ENCODE results near the gene MRPL24. TPM values are rescaled to one million over a fixed set of nuclear protein-coding genes. Genes with fewer than 3 reads are reported as not detected.

The MRPL24 gene
- total RNA-seq, 4 donors from 2014 or later, result 22.9 to 55.6 (median 35.9) TPM

DNA sequence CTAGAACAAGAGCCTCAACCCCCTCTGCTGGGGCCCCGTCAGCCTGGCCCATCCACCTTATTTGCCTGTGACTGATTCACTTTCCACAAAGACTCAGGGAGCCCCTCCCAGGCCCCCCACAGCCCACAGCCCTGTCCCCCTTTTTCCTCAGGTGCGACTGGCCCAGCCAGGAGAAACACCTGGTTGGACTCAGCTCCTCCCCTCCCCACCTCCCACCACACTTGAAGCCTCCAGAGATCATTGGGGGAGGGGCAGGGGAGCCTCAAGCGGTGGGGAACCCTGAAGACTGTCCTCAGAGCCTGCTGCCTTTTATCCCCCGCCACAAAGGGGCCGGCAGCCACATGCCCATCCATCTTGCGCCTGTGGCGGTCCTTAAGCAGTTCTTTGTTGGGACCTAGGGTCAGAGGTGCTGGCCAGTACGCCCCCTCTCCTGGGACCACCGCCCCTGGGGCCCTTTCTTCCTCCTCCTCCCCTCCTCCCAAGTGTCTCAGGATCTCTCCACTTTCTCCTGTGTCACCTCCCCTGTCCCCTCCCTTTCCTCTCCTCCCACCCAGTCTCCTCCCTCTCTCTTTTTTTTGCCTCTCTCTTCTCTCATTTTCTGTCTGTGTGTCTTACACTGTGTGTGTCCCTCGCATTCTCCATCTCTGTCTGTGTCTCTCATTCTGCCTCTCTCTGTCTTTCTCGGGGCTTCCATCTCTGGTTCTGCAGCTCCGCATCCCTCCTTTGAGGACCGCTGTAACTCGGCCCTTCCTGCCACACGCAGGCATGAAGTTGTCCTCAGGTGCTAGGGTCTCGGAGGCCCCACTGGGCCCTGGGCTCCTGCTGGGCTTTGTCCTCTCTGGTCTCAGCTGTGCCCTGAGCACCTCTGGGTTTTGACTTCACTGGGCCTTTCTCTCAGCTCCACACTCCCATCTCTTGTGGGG, 47.7 kb downstream of the MRPL24 start:
- intact Hi-C loops (cut with DNase I), result no loop called here
- H3K4me3 ChIP-seq (replicated peaks in 1 of 3), result no peak overlapping the region
- no peaks in the 10 kb centered on the region for H3K36me3 ChIP-seq
- 36 to 40% methylated on average over 15 of the region's 16 CpGs for WGBS, 2 donors
- H3K4me1 ChIP-seq, result peaks cover 50 to 67% of the 10 kb centered on the region in 2 donors
- peak overlapping the region; percentile 74 to 82 (median 80) for H3K27ac ChIP-seq
- H3K27me3 ChIP-seq, result no peaks in the 10 kb centered on the region
- no peaks in the 10 kb centered on the region for H3K9me3 ChIP-seq
- peak; percentile 94 to 96 for DNase-seq
- TF ChIP-seq, protein P1, sequence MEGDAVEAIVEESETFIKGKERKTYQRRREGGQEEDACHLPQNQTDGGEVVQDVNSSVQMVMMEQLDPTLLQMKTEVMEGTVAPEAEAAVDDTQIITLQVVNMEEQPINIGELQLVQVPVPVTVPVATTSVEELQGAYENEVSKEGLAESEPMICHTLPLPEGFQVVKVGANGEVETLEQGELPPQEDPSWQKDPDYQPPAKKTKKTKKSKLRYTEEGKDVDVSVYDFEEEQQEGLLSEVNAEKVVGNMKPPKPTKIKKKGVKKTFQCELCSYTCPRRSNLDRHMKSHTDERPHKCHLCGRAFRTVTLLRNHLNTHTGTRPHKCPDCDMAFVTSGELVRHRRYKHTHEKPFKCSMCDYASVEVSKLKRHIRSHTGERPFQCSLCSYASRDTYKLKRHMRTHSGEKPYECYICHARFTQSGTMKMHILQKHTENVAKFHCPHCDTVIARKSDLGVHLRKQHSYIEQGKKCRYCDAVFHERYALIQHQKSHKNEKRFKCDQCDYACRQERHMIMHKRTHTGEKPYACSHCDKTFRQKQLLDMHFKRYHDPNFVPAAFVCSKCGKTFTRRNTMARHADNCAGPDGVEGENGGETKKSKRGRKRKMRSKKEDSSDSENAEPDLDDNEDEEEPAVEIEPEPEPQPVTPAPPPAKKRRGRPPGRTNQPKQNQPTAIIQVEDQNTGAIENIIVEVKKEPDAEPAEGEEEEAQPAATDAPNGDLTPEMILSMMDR (IDR thresholded peaks at IDR 0.05), result no peak
- TF ChIP-seq POLR2A (IDR thresholded peaks at IDR 0.05), result peak in 1 of 2 donors; percentile 18

DNA sequence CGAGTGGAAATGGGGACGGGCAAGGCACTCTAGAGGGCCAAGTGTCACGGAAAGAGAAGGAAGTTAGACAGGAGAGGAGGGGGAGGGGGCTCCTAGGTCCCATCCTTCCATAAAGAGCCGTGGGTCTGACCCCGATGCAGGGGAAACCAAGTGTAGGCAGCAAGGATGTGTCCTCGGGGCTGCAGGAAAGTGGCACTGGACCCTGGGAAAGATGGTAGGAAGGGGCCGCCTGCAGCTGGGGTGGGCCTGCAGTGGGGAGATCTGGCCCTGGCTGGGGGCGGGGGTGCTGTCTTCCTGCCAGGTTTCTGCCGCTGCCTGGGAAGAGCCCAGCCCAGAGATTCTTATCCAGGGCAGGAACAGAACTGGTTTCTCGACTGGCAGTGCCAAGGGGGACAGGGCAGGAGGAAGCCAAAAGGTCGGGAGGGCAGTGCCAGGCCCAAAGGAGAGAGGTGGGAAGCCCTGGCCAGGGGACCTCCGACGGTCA, 48.4 kb downstream of the MRPL24 start:
- intact Hi-C loops (cut with DNase I), result no loop called here
- Histone ChIP-seq H3K9me3 (no peaks in the 10 kb centered on the region), H3K27ac (peak overlapping the region; percentile 74 to 82 (median 80)), H3K4me1 (peaks cover 45 to 60% of the 10 kb centered on the region in 2 donors), H3K36me3 (no peaks in the 10 kb centered on the region), H3K4me3 (replicated peaks in 1 of 3) (no peak overlapping the region), H3K27me3 (no peaks in the 10 kb centered on the region)
- DNase-seq, result peak; percentile 76 to 79
- WGBS, 2 donors, result 4 to 5% methylated on average over 11 to 13 of the region's 13 CpGs
- TF ChIP-seq, protein P1 (IDR thresholded peaks at IDR 0.05), result no peak
- no peak for TF ChIP-seq POLR2A (IDR thresholded peaks at IDR 0.05)

DNA sequence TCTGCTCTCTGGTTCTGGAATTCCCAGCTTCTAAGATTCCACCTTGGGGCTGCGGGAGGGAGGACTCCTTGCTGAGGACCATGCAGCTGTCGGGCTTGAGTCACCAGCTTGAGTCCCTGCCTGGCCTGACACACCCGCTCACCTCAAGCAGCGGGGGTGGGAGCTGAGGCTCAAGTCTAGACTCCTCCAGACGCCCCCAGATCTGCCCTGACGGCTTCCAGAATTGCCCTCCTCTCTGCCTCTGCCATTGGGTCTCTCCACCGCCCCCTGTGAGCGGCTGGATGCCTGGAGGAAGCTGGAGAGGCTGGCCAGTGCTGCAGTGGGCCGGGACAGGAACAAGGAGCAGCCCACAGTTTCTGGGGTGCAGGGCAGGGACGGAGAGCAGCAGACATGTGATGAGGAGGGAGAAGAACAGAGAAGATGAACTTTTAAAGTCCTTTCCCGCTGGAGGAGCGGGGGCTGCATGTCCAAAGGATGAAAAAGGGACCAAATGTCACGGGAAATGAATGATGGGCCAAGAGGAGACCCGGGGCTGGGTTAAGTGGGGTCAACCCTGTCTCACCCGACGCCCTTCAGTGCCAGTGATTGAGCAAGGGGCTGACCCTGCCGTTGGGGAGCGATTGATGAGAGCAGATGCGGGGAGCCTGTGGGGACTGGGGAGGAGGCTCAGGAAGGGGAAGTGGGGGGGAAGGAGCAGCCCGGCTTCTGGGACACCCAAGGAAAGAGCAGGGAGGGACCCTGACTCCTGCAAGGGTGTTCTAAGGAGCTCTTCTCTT, 49.0 kb downstream of the MRPL24 start:
- Histone ChIP-seq H3K9me3 (no peaks in the 10 kb centered on the region), H3K4me1 (peaks cover 39 to 54% of the 10 kb centered on the region in 2 donors), H3K27me3 (no peaks in the 10 kb centered on the region), H3K27ac (peak overlapping the region; percentile 74 to 82 (median 80)), H3K4me3 (replicated peaks in 1 of 3) (no peak overlapping the region), H3K36me3 (no peaks in the 10 kb centered on the region)
- TF ChIP-seq, protein P1 (IDR thresholded peaks at IDR 0.05), result no peak
- no peak for TF ChIP-seq POLR2A (IDR thresholded peaks at IDR 0.05)
- DNase-seq, result peak; percentile 40 to 47
- intact Hi-C loops (cut with DNase I), result loop anchor here (2.0 kb wide), 1 partner anchor 33 kb away; no protein-coding TSS in a partner anchor
- 29 to 32% methylated on average over 19 of the region's 20 CpGs for WGBS, 2 donors

DNA sequence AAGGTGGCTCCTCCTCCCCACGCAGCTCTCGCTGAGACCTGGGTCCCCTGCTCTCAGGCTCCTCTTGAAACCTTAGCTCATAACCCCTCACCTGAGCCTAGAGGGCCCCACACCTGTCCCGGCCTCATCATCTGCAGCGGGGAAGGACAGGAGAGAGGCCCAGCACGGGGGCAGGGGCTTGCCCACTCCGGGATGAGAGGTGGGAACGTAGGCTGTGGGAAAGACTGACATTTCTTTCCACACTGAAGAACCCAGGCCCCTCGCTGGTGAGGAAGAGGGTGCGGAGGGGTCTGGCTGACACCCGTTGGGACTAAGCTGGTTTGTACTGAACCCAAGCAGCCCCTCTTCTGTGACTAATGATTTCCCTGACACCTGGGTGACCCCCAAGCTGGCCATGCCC, 49.7 kb downstream of the MRPL24 start:
- intact Hi-C loops (cut with DNase I), result loop anchor here (2.0 kb wide), 1 partner anchor 34 kb away; no protein-coding TSS in a partner anchor
- WGBS, 2 donors, result 70 to 76% methylated on average over 8 to 10 of the region's 10 CpGs
- H3K9me3 ChIP-seq, result no peaks in the 10 kb centered on the region
- no peaks in the 10 kb centered on the region for H3K27me3 ChIP-seq
- peak overlapping the region in 2 of 3 donors; percentile 80 to 82 for H3K27ac ChIP-seq
- no peak for TF ChIP-seq POLR2A (IDR thresholded peaks at IDR 0.05)
- TF ChIP-seq, protein P1 (IDR thresholded peaks at IDR 0.05), result no peak
- no peak for DNase-seq
- peaks cover 35 to 51% of the 10 kb centered on the region in 2 donors for H3K4me1 ChIP-seq
- no peaks in the 10 kb centered on the region for H3K36me3 ChIP-seq
- no peak overlapping the region for H3K4me3 ChIP-seq (replicated peaks in 1 of 3)
